GM23338 (cell line): ENCODE measurements around the gene ST6GALNAC1.

Source experiments
- CREB1 ChIP-seq: fragments of 250-450 bp; sonication (Bioruptor Pico); IDR thresholded peaks from 2 replicates; pipeline ENCODE4 v1.5.0; 2020; ENCODE audit warnings: low read depth, mild to moderate bottlenecking, moderate library complexity
- CTCF ChIP-seq, 2 experiments: fragments of 200-600 bp in 1 of 2; sonication (generic) in 1 of 2; conservative IDR thresholded peaks; 2 replicates each; pipeline versions ENCODE4 v1.5.1 to v1.6.1; 2016 to 2017; ENCODE audit warnings: antibody characterized with exemption in 2 of 2, low read depth in 2 of 2, mild to moderate bottlenecking in 2 of 2, moderate library complexity in 1 of 2
- ETS1 ChIP-seq: IDR thresholded peaks from 2 replicates; pipeline ENCODE4 v1.6.1; 2016; ENCODE audit warnings: antibody characterized with exemption
- EZH2 ChIP-seq: fragments of 200-600 bp; sonication (generic); IDR thresholded peaks from one replicate; pipeline ENCODE4 v1.8.0; 2017; ENCODE audit warnings: antibody characterized with exemption, mild to moderate bottlenecking, low read depth; ENCODE audit not compliant: unreplicated experiment
- JUNB ChIP-seq: IDR thresholded peaks from one replicate; pipeline ENCODE4 v1.6.1; 2016; ENCODE audit warnings: antibody characterized with exemption; ENCODE audit not compliant: unreplicated experiment
- POLR2AphosphoS5 ChIP-seq: IDR thresholded peaks from 2 replicates; pipeline ENCODE4 v1.6.1; 2016; ENCODE audit warnings: antibody characterized with exemption, low read depth
- ZNF331 ChIP-seq: fragments of 250-450 bp; sonication (Bioruptor Pico); IDR thresholded peaks from 2 replicates; pipeline ENCODE4 v1.5.0; 2020; ENCODE audit warnings: low read depth, mild to moderate bottlenecking, moderate library complexity

- TF ChIP-seq CTCF (conservative IDR thresholded peaks at IDR 0.05; ENCODE audit: low read depth in 2 of 2) (no peak), EZH2 (no peak), JUNB (no peak), CREB1 (CRISPR knock-in tag) (no peak), ETS1 (no peak), POLR2AphosphoS5 (no peak), ZNF331 (CRISPR knock-in tag) (no peak)
These were observed 2.1 kb downstream of the ST6GALNAC1 start for GRCh38 chr17:76641501-76641900.
